NCI-H1105 (cell line): ENCODE results near the gene NTHL1.

Experiments used
- DNase-seq: peaks from one replicate; lab custom pipeline; 2025; lab: John Stamatoyannopoulos, UW

Gene NTHL1

GRCh38 chr16:2083876-2084780, 36.5 kb upstream of the NTHL1 start:
- DNase-seq, result no peak

GRCh38 chr16:2083409-2083808, 35.8 kb upstream of the NTHL1 start:
- DNase-seq, result no peak

GRCh38 chr16:2082983-2083364, 35.3 kb upstream of the NTHL1 start:
- DNase-seq, result no peak

DNA sequence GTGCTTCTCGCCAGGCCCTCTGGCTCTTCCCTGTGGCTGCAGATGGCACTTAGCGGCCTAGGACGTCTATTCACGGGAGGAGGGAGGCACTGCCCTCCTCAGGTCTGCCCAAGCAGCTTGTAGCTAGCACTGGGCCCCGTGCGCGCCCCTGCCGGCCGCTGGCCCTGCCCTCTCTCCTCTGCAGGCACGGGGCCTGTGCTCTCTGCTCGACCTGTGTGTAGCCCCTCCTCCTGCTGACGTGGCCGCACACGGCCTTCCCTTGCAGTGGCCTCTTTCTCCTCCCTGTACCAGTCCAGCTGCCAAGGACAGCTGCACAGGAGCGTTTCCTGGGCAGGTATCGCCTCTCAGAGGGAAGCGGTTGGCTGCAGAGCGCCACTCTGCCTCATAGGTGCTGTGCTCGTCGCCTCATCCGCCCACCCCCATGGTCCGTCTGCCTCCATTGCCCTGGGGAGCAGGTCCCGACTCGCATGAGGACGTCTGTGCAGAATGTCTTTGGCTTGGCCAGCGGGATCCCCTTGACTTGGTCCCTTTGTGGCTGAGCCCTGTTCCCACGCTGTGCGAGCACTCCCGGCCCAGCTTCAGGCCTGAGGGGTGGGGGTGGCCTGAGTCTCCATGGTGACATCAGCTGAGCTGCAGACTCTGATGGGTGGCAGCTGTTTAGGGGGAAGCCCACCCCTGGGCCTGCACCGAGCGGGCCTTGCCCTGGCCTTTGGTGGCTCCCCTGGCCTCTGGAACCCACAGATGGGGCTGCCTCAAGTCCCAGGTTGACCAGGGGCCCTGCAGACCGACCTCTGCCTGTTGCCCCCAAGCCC, 34.7 kb upstream of the NTHL1 start:
- no peak for DNase-seq

DNA sequence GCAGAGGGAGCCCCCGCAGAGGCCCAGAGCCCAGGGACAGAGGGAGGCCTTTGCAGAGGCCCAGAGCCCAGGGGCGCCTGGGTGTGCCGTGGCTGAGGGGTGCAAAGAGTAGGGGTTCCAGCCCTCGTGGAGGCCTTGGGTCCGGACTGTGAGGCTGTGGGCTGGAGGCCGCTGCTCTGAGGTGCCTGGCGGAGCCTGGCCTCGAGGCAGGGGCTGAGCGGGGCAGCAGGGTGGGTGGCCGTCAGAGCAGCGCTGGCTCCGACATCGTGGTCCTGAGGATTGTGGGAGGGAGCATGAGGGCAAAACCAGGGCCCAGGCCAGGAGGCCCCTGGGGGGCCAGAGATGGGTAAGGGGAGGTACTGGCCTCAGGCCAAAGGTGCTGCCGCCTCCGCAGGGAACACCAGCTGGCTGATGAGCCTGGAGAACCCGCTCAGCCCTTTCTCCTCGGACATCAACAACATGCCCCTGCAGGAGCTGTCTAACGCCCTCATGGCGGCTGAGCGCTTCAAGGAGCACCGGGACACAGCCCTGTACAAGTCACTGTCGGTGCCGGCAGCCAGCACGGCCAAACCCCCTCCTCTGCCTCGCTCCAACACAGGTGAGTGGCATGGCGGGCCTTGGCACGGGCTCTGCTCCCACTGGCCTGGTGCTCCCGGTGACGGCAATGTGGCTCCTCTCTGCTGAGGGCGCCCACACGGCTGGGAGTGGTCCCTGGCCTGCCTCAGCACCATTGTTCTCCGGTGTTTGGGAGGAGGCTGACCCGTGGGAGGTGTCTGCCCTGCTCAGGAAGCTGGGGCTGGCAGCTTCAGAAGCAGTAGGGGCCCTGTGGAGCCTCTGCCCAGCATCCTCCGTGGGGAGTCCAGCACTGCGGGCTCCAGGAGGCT, 33.8 kb upstream of the NTHL1 start:
- no peak for DNase-seq

- no peak for DNase-seq
Measured at GRCh38 chr16:2079991-2080390, 32.4 kb upstream of the NTHL1 start.

- DNase-seq, result no peak
Measured at GRCh38 chr16:2079311-2079800, 31.7 kb upstream of the NTHL1 start.

DNA sequence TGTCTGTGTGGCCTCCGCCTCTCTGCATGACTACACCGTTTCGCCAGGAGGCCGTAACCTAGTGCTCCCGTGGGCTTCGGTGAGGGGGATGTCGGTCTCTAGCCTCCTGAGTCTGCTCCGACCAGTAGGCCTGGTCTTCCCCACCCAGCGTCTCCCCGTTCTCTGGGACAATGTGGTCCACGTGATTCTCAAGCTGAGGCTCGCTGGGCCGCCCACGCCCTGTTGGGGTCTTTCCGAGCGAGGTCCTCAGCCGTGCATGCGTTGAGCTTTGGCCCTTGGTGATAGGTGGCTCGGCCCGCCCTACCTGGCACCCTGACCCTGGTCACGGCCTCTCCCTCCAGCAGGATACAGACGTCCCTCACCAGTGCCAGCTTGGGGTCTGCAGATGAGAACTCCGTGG, 31.1 kb upstream of the NTHL1 start:
- no peak for DNase-seq

- DNase-seq, result no peak
Measured at GRCh38 chr16:2078096-2078495, 30.5 kb upstream of the NTHL1 start.

GRCh38 chr16:2077696-2078095, 30.1 kb upstream of the NTHL1 start:
- DNase-seq, result no peak

DNA sequence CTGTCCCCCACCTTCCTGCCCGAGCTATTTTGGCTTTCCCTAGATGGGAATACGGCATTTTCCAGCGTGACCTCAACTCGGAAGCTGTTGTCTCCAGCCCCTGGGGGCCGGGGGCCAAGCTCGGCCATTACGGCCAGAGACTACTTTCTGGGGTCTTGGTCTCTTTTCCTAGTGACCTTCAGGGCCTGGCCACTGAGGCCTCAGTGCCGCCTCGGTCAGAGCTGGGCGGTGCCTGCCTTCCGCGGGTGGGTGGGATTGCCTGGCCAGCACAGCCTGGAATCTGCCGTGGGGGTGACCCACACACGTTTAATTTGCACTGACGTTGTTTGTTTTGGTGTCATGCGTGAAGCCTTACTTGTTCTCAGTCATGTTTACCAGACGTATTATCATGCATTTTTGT, 29.4 kb upstream of the NTHL1 start:
- DNase-seq, result no peak

DNA sequence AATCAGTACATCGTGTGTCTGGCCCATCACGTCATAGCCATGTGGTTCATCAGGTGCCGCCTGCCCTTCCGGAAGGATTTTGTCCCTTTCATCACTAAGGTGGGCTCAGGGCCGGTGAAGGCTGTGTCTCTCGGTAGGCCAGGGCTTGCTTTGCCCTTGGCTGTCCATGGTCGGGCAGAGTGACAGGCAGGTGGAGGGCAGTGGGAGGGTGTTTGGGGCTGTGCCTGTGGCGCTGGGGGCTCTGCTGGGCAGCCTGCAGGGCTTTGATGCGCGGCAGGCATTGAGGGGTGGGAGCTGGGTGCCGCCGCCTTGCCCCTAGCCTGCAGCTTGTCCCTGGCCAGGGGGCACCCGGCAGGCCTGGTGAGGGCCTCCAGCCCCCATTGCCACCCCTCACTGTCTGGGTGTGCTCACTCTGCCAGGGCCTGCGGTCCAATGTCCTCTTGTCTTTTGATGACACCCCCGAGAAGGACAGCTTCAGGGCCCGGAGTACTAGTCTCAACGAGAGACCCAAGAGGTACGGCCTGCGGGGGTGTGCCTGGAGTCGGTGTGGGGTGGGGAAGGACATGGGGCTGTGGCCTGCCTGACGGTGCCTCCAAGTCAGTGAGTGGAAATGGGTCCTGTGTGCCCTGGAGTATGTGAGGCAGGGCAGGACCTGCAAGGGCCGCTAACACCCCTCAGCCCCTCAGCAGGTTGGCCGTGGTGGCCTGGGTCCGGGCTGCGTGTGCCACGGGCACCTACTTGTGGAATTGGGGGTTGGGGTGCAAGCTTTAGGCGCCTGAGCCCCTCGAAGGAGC, 28.6 kb upstream of the NTHL1 start:
- DNase-seq, result no peak

DNA sequence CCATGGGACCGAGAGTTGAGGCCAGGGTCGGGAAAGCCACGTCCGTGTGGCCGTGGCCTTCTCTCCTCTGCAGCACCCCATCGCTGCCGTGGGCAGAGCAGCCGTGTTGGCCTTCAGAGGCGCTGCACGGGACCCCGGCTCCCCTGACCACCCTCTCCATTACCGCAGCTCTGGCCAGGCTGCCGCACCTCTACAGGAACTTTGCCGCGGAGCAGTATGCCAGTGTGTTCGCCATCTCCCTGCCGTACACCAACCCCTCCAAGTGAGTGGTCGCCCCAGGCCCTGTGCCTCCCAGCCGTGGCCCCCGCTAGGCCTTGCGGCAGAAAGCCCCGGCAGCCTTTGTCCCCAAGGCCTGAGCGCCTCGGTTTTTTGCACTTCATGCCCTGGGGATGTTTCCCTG, 28.0 kb upstream of the NTHL1 start:
- no peak for DNase-seq

DNA sequence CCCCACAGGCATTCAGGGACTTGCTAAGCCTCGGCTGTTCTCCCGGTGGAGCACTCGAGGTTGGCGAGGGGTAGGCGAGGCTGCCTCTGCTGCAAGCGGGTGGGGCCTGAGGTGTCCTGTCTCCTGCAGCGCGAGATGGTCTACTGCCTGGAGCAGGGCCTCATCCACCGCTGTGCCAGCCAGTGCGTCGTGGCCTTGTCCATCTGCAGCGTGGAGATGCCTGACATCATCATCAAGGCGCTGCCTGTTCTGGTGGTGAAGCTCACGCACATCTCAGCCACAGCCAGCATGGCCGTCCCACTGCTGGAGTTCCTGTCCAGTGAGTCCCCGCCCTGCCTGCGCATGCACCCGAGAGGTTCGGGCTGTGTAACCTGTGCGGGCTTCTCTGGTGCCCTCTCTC, 26.4 kb upstream of the NTHL1 start:
- DNase-seq, result no peak

- DNase-seq, result no peak
Measured at GRCh38 chr16:2072926-2073325, 25.3 kb upstream of the NTHL1 start.

GRCh38 chr16:2071454-2072202, 24.0 kb upstream of the NTHL1 start:
- no peak for DNase-seq

DNA sequence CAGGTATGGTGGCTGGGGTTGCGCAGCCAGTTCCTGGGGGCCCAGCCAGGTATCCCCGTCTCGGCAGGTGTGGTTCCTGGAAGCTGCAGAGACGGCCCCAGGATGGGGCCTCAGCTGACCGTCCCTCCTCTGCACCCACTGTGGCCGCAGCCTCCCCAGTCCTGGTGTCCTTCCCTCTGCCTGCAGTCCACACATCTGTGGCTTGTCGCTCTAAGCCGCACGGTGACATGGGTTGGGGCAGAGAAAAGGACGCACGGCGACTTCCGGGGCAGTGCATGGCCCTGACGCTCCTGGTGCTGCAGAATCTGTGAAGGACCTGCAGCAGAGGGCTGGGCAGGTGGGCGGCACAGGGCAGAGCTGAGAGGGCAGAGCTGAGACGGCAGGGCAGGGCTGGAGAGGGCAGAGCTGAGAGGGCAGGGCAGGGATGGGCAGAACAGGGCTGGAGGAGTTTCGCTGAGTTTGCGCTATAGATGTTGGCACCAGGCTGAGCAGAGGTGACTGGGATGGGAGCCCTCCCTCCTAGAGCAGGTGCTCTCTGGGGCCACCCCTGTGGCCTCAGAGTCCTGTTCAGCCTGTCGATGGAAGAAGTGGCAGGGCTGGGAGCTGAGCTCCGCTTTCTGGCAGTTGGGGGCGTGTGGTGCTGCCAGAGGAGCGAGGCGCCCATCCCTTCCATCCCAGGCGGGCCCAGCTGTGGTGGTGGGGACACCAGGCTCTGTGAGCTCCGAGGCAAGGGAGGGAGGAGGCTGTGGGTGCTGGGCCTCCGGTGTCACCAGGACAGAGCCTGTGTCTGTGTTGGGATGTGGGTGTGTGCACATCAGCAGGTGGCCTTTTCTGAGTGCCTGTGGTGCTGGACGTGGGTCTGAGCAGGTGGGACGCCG, 23.2 kb upstream of the NTHL1 start:
- no peak for DNase-seq

GRCh38 chr16:2066139-2066538, 18.5 kb upstream of the NTHL1 start:
- no peak for DNase-seq

DNA sequence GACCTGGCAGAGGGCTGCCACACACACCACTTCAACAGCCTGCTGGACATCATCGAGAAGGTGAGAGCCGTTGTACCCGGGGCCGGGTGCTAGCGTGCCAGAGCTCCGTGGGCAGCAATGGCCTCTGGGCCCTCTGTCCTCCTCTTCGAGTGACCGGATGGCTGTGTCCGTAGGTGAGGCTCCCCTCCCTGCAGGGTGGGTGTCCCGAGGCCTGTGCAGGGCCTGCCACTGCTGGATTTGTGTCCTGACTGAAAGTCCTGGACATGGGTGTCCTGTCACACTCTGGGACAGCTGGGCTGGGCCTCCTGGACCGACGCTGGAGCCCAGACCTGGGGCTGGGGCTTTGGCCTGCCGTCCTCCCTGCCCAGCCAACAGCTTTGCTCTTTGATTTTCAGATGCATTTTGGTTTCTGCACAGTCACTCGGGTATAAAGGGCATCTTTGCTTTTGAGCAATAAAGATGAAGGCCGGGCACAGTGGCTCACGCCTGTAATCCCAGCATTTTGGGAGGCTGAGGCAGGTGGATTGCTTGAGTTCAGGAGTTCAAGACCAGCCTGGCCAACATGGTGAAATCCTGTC, 16.8 kb upstream of the NTHL1 start:
- no peak for DNase-seq
